Esophagus (tissue), 2 donors: Measurements from ENCODE around the gene GLIS1. TPM values are rescaled to one million over a fixed set of nuclear protein-coding genes. Genes with fewer than 3 reads are reported as not detected.

Experiments
- H3K27ac ChIP-seq, 2 donors: one replicate each; pipeline ENCODE4 v1.5.1; 2013; ENCODE audit warnings: low read depth in 2 of 2, mild to moderate bottlenecking in 2 of 2, inconsistent platforms in 1 of 2, low read length in 1 of 2, moderate library complexity in 1 of 2
- H3K27me3 ChIP-seq, 2 donors: one replicate each; pipeline ENCODE4 v1.6.1; 2013; ENCODE audit warnings: low read length in 2 of 2, control low read depth in 1 of 2, mild to moderate bottlenecking in 1 of 2; ENCODE audit not compliant: insufficient read depth in 2 of 2, control insufficient read depth in 1 of 2
- H3K36me3 ChIP-seq, 2 donors: one replicate each; pipeline ENCODE4 v1.6.1; 2013; ENCODE audit warnings: low read length in 1 of 2; ENCODE audit not compliant: control insufficient read depth in 2 of 2, insufficient read depth in 2 of 2
- H3K4me1 ChIP-seq, 2 donors: one replicate each; pipeline ENCODE4 v1.6.1; 2013; ENCODE audit warnings: low read length in 1 of 2; ENCODE audit not compliant: control insufficient read depth in 2 of 2, insufficient read depth in 2 of 2
- H3K4me3 ChIP-seq, 2 donors: one replicate each; pipeline ENCODE4 v1.5.1; 2013; ENCODE audit warnings: low read length in 2 of 2, mild to moderate bottlenecking in 2 of 2, low read depth in 1 of 2, moderate library complexity in 1 of 2
- H3K9me3 ChIP-seq, 2 donors: one replicate each; pipeline ENCODE4 v1.6.1; 2013; ENCODE audit warnings: mild to moderate bottlenecking in 2 of 2, low read depth in 1 of 2, low read length in 1 of 2, moderate library complexity in 1 of 2; ENCODE audit not compliant: control insufficient read depth in 2 of 2, insufficient read depth in 1 of 2
- WGBS, 2 donors: extraction: QIAGEN DNeasy Blood & Tissue Kit; methylation state at CpG; one replicate each; pipeline ENCODE4 v1.1.7; 2013; 5-methylcytosine and 5-hydroxymethylcytosine counted together
- polyA plus RNA-seq, 2 donors: library from polyadenylated mRNA; stranded (reverse); fragments of 200-250 nt; gene quantifications; one replicate each; pipeline ENCODE4 v1.2.3, GENCODE V29; 2013
- donor health status: healthy with polysubstance abuse.
- donor health status: Bipolar disorder and iron deficiency.

The GLIS1 gene
- polyA plus RNA-seq, 2 donors, result 0.18 TPM

DNA sequence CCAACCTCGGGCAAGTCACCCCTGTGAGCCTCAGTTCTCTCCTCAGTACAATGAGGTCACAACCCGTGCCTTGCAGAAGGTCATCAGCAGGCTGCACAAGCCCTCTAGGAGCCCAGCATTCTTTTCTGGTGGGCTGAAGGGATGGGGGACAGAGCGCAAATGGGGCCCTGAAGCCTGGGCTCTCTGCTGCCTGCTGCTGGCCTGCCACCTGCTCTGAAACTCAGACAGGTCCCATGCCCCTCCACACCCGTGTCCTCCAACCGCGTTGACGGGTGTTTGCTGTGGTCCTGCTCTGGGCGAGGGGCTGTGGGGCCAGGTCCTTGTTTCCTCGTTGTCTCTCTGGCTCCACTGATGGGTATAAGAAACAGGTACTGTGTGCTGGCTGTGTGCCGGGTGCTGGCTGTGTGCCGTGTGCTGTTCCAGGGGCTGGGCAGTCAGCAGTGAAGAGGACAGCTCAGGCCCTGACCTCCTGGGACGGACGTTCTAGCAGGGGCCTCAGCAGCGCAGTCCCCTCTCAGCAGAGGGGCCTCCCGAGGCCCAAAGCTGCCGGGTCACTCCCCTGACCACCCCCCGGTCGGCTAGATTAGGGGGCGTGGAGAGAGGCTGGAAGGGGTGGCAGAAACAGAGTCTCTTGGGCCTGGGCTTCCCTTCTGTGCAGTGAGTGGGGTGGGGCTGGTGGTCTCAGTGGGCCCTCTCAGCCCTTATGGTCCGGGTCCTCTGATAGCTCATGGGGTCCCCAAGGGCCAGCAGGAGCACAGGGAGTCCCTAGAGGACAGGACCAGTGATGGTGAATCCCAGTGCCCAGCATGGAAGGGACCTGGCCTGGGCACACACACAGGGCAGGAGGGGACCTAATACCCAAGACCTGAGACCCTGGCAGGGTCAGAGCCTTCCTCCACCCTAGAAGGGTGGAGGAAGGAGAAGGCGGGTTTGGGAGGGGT lies 237.6 kb downstream of the GLIS1 start:
- H3K4me3 ChIP-seq, result no peak overlapping the region
- no peaks in the 10 kb centered on the region for H3K9me3 ChIP-seq
- peaks cover 0 to 3% of the 10 kb centered on the region in 2 donors for H3K4me1 ChIP-seq
- H3K36me3 ChIP-seq, result no peaks in the 10 kb centered on the region
- no peaks in the 10 kb centered on the region for H3K27me3 ChIP-seq
- H3K27ac ChIP-seq, result no peak overlapping the region
- WGBS, 2 donors, result 57 to 67% methylated on average over 20 to 21 of the region's 21 CpGs

DNA sequence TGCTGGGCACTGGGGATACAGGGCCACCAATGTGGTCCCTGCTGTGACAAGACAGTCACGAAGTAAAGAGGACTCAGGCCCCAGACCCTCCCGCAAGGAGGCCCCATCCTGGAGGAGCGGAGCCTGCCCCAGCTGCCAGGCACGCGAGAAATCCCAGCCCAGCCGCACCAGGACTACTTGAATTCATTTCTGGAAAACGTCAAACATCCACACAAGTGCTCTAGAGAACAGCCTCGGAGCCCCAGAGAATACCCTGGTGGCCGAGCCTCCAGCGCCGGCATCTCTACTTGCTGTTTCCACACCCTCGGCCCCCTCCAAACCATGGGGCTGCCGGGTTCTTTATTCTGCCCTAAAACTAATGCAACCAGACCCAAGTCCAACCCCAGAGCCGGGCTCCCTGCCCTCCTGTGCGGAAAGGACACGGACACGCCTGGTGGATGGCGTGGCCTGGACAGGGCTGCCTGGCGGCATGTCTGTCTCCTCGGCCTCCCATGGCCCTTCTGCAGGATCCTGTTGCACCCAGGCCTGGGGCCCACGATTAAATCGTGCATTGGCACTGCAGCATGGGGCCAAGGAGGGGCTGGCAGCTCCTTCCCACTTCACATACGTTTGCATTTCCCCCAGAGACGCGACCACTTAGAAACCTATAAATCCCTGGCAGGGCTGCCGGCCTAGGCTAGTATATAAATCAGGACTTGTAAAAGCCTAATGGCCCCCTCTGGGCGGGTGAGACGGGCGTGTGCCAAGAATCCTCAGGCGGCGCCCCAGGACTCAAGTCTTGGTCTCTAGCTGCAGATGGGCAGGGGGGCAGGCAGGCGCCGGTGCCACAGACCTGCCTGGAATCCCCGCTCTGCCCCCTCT lies 238.5 kb downstream of the GLIS1 start:
- Histone ChIP-seq H3K4me3 (no peak overlapping the region), H3K27me3 (no peaks in the 10 kb centered on the region), H3K4me1 (peaks cover 0 to 3% of the 10 kb centered on the region in 2 donors), H3K36me3 (no peaks in the 10 kb centered on the region), H3K9me3 (no peaks in the 10 kb centered on the region), H3K27ac (no peak overlapping the region)
- WGBS, 2 donors, result 79 to 83% methylated on average over 34 of the region's 34 CpGs

- Histone ChIP-seq H3K27ac (no peak overlapping the region), H3K27me3 (no peaks in the 10 kb centered on the region)
- WGBS, 2 donors, result 78 to 85% methylated on average over 17 to 20 of the region's 20 CpGs
These were observed 239.4 kb downstream of the GLIS1 start for GRCh38 chr1:53499257-53500203.

GRCh38 chr1:53498555-53499131 lies 240.3 kb downstream of the GLIS1 start:
- no peaks in the 10 kb centered on the region for H3K9me3 ChIP-seq
- no peak overlapping the region for H3K4me3 ChIP-seq
- WGBS, 2 donors, result 59 to 60% methylated on average over 9 of the region's 9 CpGs
- no peaks in the 10 kb centered on the region for H3K36me3 ChIP-seq
- no peak overlapping the region for H3K27ac ChIP-seq
- peaks cover 0 to 3% of the 10 kb centered on the region in 2 donors for H3K4me1 ChIP-seq
- no peaks in the 10 kb centered on the region for H3K27me3 ChIP-seq

More at GRCh38 chr1:53499257-53500203, 239.4 kb downstream of the GLIS1 start:
- Histone ChIP-seq H3K4me1 (peaks cover 0 to 3% of the 10 kb centered on the region in 2 donors), H3K4me3 (no peak overlapping the region), H3K36me3 (no peaks in the 10 kb centered on the region), H3K9me3 (no peaks in the 10 kb centered on the region)

DNA sequence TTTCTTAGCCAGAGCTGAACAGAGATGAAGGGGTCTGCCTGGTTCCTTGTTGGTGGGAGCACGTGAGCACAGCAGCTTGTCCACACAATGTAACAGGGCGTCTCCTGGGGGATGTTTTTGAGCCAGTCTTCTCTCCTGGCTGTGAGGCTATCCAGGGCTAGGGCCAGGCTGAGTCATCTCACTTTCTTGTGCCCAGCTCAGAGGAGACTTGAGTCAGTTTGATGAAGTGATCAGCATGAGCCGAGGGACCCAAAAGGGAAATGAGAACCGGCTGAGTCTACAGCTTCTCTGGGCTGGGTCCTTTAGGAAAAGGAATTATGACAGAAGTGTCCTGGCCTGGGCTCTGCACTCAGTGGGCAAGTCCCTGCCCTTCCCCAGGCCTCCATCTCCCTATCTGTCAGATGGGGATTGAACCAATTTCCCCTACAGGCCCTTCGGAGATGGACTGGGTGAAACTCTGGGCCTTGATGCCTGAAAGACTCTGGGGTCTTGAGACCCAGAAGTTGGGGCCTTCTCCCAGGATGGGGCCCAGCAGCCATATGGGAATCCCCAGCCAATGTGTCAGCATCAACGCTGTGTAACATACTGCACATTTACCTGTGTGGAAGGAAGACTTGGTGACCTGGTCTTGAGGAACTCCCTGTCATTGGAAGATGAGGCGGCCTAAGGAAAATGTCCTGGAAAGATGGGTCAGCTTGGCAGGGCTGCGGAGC lies 243.2 kb downstream of the GLIS1 start:
- Histone ChIP-seq H3K27me3 (no peaks in the 10 kb centered on the region), H3K9me3 (no peaks in the 10 kb centered on the region), H3K4me1 (peaks cover 0 to 3% of the 10 kb centered on the region in 2 donors), H3K27ac (no peak overlapping the region), H3K36me3 (no peaks in the 10 kb centered on the region), H3K4me3 (no peak overlapping the region)
- WGBS, 2 donors, result 93% methylated on average over 8 of the region's 8 CpGs

DNA sequence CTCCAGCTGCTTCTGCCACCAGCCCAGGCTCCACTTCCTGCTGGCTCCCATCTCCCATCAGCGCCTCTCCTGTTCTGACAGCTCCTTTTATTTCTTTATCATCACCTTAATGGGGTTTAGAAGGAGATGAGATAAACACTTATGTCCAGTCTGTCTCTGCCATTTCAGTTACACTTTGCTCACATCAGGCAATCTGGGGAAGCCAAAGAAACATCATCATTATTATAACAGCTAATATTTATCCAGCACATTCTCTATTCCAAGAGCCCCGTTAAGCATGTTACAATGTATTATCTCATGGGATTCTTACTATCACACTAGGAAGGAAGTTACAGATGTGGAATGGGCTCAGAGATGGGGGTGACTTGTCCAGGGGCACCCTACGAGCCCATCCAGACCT lies 248.6 kb downstream of the GLIS1 start:
- no peaks in the 10 kb centered on the region for H3K27me3 ChIP-seq
- no peak overlapping the region for H3K27ac ChIP-seq
- H3K36me3 ChIP-seq, result no peaks in the 10 kb centered on the region
- no peak overlapping the region for H3K4me3 ChIP-seq
- H3K9me3 ChIP-seq, result no peaks in the 10 kb centered on the region
- 53 to 59% methylated on average over 3 of the region's 3 CpGs for WGBS, 2 donors
- peaks cover 0 to 2% of the 10 kb centered on the region in 2 donors for H3K4me1 ChIP-seq

DNA sequence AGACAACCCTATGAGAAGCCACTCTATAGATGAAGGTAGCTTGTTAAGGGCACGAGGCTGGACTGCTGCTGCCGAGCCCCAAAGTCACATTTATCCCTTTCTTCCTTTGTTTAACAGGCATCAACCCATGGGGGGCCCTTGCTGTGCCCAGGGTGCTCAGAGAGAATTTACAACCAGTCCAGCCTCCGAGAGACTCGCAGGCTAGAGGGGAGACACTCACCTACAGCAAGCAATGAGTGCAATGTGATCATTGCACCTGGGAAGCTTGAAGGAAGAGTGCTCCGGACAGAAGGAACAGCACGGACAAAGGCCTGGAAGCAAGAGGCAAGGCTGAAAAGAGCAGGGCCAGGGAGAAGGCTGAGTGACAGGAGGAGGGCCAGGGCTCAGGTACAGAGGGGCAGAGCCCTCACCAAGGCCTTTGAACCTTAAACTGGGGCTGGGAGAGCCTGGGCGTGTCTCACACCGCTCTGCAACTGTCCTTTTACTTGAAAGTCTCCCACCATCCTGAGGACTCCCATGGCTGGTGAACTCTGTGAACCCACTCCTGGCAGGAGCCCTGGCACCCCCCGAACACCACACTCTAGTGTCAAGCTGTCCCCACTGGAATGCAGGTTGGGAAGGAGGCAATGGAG lies 252.5 kb downstream of the GLIS1 start:
- Histone ChIP-seq H3K27ac (no peak overlapping the region), H3K36me3 (no peaks in the 10 kb centered on the region), H3K27me3 (no peaks in the 10 kb centered on the region), H3K9me3 (no peaks in the 10 kb centered on the region), H3K4me3 (no peak overlapping the region), H3K4me1 (peaks cover 0 to 2% of the 10 kb centered on the region in 2 donors)
- 79 to 84% methylated on average over 9 of the region's 9 CpGs for WGBS, 2 donors
